T-helper 1 cell treated with Interleukin-12 subunit alpha and Interleukin-12 subunit beta and Interleukin-4 antibody, amounts not matched to agents 30 μg/mL and 1 μg/mL, for 36 hours (primary cell): ENCODE measurements around the gene KLF16.

Experiments used
- H3K27ac Mint-ChIP-seq: one replicate; pipeline ENCODE4 v1.8.0; 2021; ENCODE audit warnings: mild to moderate bottlenecking, mixed read lengths
- H3K27me3 Mint-ChIP-seq: one replicate; pipeline ENCODE4 v1.8.0; 2021; ENCODE audit warnings: low read depth, mixed read lengths
- H3K36me3 Mint-ChIP-seq: one replicate; pipeline ENCODE4 v1.8.0; 2021; ENCODE audit warnings: low read depth, mixed read lengths
- H3K4me1 Mint-ChIP-seq: one replicate; pipeline ENCODE4 v1.8.0; 2021; ENCODE audit warnings: low read depth, mixed read lengths
- H3K4me3 Mint-ChIP-seq: one replicate; pipeline ENCODE4 v1.8.0; 2021; ENCODE audit warnings: mild to moderate bottlenecking, moderate library complexity, mixed read lengths
- H3K9me3 Mint-ChIP-seq: one replicate; pipeline ENCODE4 v1.8.0; 2021; ENCODE audit warnings: mixed read lengths

The KLF16 gene

DNA sequence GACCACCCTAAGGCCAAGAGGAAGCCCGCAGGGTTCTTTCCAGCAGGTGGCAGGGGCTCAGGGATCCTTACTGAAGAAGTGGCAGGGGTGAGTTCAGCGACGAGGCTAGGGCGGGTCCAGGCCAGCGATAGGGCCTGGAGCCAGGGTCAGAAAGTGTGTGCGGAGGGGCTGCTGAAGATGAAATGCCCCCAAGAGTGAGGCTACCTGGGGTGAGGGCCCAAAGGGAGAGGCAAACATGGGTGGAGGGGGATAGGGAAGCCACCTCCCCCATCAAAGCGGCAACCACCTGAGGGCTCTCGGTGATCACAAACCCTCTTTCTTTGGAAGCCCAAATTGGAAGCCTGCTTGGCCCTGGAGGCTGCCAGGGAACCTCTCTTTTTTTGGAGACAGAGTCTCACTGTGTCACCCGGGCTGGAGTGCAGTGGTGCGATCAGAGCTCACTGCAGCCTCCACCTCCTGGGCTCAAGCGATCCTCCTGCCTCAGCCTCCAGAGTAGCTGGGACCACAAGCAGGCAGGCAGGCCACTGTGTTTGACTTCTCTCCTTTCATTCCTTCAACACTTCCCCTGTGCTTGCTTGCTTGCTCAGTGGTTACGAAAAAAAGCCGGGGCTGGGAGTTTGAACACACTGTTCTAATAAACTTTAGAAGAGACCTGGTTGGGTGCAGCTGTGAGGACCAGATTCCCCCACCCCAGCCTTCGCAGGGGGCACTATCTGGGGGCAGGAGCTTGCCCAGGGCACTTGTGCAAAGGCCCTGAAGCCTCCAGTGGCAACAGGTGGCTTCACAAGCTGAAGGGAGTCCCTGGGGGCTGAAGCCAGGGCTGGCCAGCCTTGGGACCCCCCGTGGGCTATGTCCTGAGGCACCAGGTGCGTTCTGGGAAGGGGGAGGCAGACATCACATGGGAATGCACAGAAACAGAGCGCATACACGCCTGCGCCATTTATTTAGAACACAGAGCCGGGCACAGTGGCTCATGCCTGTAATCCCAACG lies 49.9 kb downstream of the KLF16 start:
- Mint-ChIP-seq H3K9me3 (no peaks in the 10 kb centered on the region), H3K36me3 (peaks cover 3% of the 10 kb centered on the region), H3K27me3 (no peaks in the 10 kb centered on the region), H3K4me3 (peak overlapping the region; percentile 85), H3K27ac (peak overlapping the region; percentile 90), H3K4me1 (peaks cover 16% of the 10 kb centered on the region)

GRCh38 chr19:1812426-1813191 lies 50.8 kb downstream of the KLF16 start:
- Mint-ChIP-seq H3K4me3 (peak overlapping the region; percentile 85), H3K36me3 (no peaks in the 10 kb centered on the region), H3K27ac (peak overlapping the region; percentile 90)

GRCh38 chr19:1811942-1812425 lies 51.4 kb downstream of the KLF16 start, which contains the start of gene ATP8B3:
TSS of gene ATP8B3 (minus strand) at chr19:1812276. CDS start at chr19:1811736, 540 bp downstream.
- Mint-ChIP-seq H3K27me3 (no peaks in the 10 kb centered on the region), H3K36me3 (no peaks in the 10 kb centered on the region), H3K4me1 (peaks cover 16% of the 10 kb centered on the region), H3K9me3 (no peaks in the 10 kb centered on the region), H3K27ac (peak within 1 kb of the TSS; percentile 90), H3K4me3 (peak within 1 kb of the TSS; percentile 85)

More at GRCh38 chr19:1812426-1813191, 50.8 kb downstream of the KLF16 start:
- Mint-ChIP-seq H3K27me3 (no peaks in the 10 kb centered on the region), H3K4me1 (peaks cover 16% of the 10 kb centered on the region), H3K9me3 (no peaks in the 10 kb centered on the region)

DNA sequence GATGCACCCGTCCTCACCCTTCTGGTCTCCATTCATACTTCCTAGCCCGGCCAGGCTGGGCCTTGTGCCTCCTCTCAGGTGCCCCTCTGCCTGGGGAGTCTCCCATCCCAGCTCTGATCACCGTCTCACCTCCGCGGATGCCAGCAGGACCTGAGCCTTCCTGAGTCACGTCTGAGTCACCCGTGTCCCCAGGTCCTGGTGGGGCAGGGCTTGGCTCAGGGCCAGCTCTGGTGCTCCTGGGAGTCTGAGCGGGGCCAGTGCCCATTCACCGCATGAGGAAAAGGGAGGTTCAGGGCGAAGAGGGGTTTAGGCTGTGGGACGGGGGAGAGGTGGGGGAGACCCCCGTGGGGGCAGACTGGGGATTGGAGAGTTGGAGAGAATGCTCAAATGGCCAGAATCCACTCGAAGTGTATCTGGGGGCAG lies 51.9 kb downstream of the KLF16 start:
- H3K4me1 Mint-ChIP-seq = peaks cover 16% of the 10 kb centered on the region
- peak overlapping the region; percentile 74 for H3K27ac Mint-ChIP-seq
- H3K27me3 Mint-ChIP-seq = no peaks in the 10 kb centered on the region
- H3K9me3 Mint-ChIP-seq = no peaks in the 10 kb centered on the region
- H3K4me3 Mint-ChIP-seq = peak overlapping the region; percentile 84
- no peaks in the 10 kb centered on the region for H3K36me3 Mint-ChIP-seq

- Mint-ChIP-seq H3K27ac (peak overlapping the region; percentile 41), H3K36me3 (peaks cover 1% of the 10 kb centered on the region), H3K9me3 (no peaks in the 10 kb centered on the region), H3K4me1 (peaks cover 16% of the 10 kb centered on the region), H3K4me3 (no peak overlapping the region), H3K27me3 (no peaks in the 10 kb centered on the region)
These were observed 52.8 kb downstream of the KLF16 start for GRCh38 chr19:1810439-1811160.

DNA sequence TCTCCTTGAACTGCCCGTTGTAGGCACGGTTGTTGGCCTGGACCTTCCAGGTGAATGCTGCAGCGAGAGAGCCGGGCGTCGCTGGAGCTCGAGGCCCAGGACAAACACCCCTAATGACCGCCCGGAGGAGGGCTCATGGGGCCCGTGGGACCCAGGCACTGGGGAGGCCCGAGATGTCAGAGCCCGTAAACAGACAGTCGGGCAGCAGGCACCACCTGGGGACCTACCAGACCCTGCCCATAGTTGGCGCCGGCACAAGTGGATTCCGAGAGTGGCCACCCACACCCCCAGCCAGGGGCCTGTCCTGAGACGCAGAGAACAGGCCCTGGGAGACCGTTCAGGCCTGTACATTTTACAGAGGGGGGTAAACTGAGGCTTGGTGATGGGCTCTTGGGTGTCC lies 53.7 kb downstream of the KLF16 start:
- no peaks in the 10 kb centered on the region for H3K9me3 Mint-ChIP-seq

GRCh38 chr19:1808395-1808731 lies 55.0 kb downstream of the KLF16 start:
- Mint-ChIP-seq H3K27me3 (no peaks in the 10 kb centered on the region), H3K4me3 (no peak overlapping the region), H3K36me3 (peaks cover 1% of the 10 kb centered on the region), H3K4me1 (peaks cover 14% of the 10 kb centered on the region), H3K9me3 (no peaks in the 10 kb centered on the region), H3K27ac (no peak overlapping the region)

More for the DNA sequence above, 53.7 kb downstream of the KLF16 start:
- Mint-ChIP-seq H3K4me1 (peaks cover 16% of the 10 kb centered on the region), H3K27me3 (no peaks in the 10 kb centered on the region), H3K4me3 (no peak overlapping the region), H3K27ac (no peak overlapping the region), H3K36me3 (peaks cover 1% of the 10 kb centered on the region)

- Mint-ChIP-seq H3K4me3 (no peak overlapping the region), H3K27ac (no peak overlapping the region), H3K27me3 (no peaks in the 10 kb centered on the region), H3K36me3 (peaks cover 1% of the 10 kb centered on the region), H3K4me1 (peaks cover 10% of the 10 kb centered on the region), H3K9me3 (no peaks in the 10 kb centered on the region)
These were observed 55.5 kb downstream of the KLF16 start for GRCh38 chr19:1807695-1808394.

- H3K36me3 Mint-ChIP-seq = peaks cover 1% of the 10 kb centered on the region
- no peak overlapping the region for H3K4me3 Mint-ChIP-seq
- no peaks in the 10 kb centered on the region for H3K9me3 Mint-ChIP-seq
- peaks cover 5% of the 10 kb centered on the region for H3K4me1 Mint-ChIP-seq
- no peak overlapping the region for H3K27ac Mint-ChIP-seq
- H3K27me3 Mint-ChIP-seq = no peaks in the 10 kb centered on the region
These were observed 56.2 kb downstream of the KLF16 start for GRCh38 chr19:1807030-1807694.

DNA sequence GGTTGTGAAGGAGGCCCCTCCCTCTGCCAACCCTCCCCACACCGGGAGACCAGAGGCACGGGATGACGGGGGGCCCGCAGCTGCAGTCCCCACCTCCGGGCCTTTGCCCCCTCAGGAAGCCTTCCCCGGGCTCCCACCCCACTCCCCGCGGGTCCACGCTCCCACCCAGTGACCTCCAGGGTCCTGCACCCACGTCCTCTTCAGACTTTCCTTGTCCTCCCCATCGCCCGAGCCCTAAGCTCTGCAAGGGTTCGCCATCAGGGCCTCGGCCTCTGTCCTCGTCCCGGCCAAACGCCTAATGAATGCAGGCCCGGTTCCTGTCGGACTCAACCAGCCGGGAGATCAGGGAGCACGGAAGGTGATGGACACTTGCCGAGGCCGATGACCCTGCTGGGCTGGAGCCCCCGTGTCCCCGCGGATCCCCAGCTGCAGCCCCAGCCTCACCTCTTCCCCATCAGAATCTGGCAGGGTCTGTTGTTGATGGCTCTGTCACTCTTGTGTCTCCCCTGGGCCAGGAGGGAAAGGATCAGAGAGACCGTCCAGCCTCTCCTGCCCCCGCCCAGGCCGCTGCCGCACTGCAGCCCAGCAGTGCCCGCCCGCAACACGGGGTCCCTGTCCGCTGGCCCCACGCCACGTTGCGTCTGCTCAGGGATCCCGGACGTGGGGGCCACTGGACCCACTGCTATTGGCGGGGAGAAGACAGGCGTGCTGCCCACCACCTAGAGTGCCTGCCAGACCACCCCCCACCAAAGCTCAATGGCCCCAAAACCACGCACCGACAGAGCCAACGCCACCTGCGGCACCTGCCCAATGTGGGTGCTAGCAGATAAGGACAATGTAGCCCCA lies 57.0 kb downstream of the KLF16 start:
- no peak overlapping the region for H3K4me3 Mint-ChIP-seq
- no peaks in the 10 kb centered on the region for H3K27me3 Mint-ChIP-seq
- H3K27ac Mint-ChIP-seq = no peak overlapping the region
- no peaks in the 10 kb centered on the region for H3K9me3 Mint-ChIP-seq
- peaks cover 1% of the 10 kb centered on the region for H3K36me3 Mint-ChIP-seq
- peaks cover 5% of the 10 kb centered on the region for H3K4me1 Mint-ChIP-seq

- Mint-ChIP-seq H3K4me1 (no peaks in the 10 kb centered on the region), H3K36me3 (peaks cover 1% of the 10 kb centered on the region), H3K9me3 (no peaks in the 10 kb centered on the region), H3K27me3 (no peaks in the 10 kb centered on the region), H3K4me3 (no peak overlapping the region), H3K27ac (no peak overlapping the region)
These were observed 57.8 kb downstream of the KLF16 start for GRCh38 chr19:1805401-1806183.

DNA sequence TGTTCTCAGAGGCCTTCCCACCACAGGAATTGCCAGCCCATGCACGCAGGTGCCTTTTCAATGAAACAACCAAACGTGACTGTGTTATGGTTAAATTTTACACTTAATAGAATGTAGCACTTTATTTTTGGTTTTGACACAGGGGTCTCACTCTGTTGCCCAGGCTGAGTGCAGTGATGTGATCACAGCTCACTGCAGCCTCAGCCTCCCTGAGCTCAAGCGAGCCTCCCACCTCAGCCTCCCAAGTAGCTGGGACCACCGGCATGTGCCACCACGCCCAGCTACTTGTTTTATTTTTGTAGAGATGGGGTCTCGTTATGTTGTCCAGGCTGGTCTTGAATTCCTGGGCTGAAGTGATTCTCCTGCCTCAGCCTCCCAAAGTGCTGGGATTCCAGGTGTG lies 58.5 kb downstream of the KLF16 start:
- peaks cover 7% of the 10 kb centered on the region for H3K36me3 Mint-ChIP-seq
- H3K27ac Mint-ChIP-seq = no peak overlapping the region
- no peaks in the 10 kb centered on the region for H3K9me3 Mint-ChIP-seq
- H3K4me3 Mint-ChIP-seq = no peak overlapping the region
- H3K27me3 Mint-ChIP-seq = no peaks in the 10 kb centered on the region
- no peaks in the 10 kb centered on the region for H3K4me1 Mint-ChIP-seq
